GM19455 (cell line): Measurements from ENCODE around the gene DNAH8.
"Not testable (repeated sequence)": the region's sequence is repeated elsewhere in the genome, so short reads cannot be mapped to it uniquely, and the experiment has no call there.

Experiments used
- ATAC-seq: cut with Tn5 transposase; IDR thresholded peaks from one replicate; pipeline ENCODE4 v1.9.1; 2021; ENCODE audit not compliant: unreplicated experiment

DNAH8 gene

GRCh38 chr6:38897507-38897906 is 182.4 kb downstream of the DNAH8 start:
- ATAC-seq = no peak

- ATAC-seq = no peak
Measured at GRCh38 chr6:38901802-38902522, 186.9 kb downstream of the DNAH8 start.

GRCh38 chr6:38906582-38906981 is 191.5 kb downstream of the DNAH8 start:
- ATAC-seq = no peak

GRCh38 chr6:38907264-38907663 is 192.2 kb downstream of the DNAH8 start:
- ATAC-seq = no peak

GRCh38 chr6:38909015-38909730 is 194.1 kb downstream of the DNAH8 start:
- no peak for ATAC-seq

- ATAC-seq = no peak
Measured at GRCh38 chr6:38910207-38910606, 195.1 kb downstream of the DNAH8 start.

GRCh38 chr6:38912378-38912777 is 197.3 kb downstream of the DNAH8 start:
- no peak for ATAC-seq

GRCh38 chr6:38915205-38915925 is 200.3 kb downstream of the DNAH8 start:
- ATAC-seq = no peak

- not testable (repeated sequence) for ATAC-seq
Measured at GRCh38 chr6:38921540-38921939, 206.4 kb downstream of the DNAH8 start.

- no peak for ATAC-seq
Measured at GRCh38 chr6:38924791-38925509, 209.8 kb downstream of the DNAH8 start.

- ATAC-seq = no peak
Measured at GRCh38 chr6:38929560-38929959, 214.4 kb downstream of the DNAH8 start.

GRCh38 chr6:38933426-38933825 is 218.3 kb downstream of the DNAH8 start:
- no peak for ATAC-seq

- ATAC-seq = no peak
Measured at GRCh38 chr6:38935051-38935450, 219.9 kb downstream of the DNAH8 start.

- ATAC-seq = no peak
Measured at GRCh38 chr6:38937839-38938613, 222.9 kb downstream of the DNAH8 start.

GRCh38 chr6:38938741-38939140 is 223.6 kb downstream of the DNAH8 start:
- no peak for ATAC-seq

GRCh38 chr6:38942442-38942841 is 227.3 kb downstream of the DNAH8 start:
- ATAC-seq = no peak

- ATAC-seq = no peak
Measured at GRCh38 chr6:38942965-38943364, 227.9 kb downstream of the DNAH8 start.

- no peak for ATAC-seq
Measured at GRCh38 chr6:38943964-38944363, 228.9 kb downstream of the DNAH8 start.

- ATAC-seq = no peak
Measured at GRCh38 chr6:38944655-38945279, 229.7 kb downstream of the DNAH8 start.

- no peak for ATAC-seq
Measured at GRCh38 chr6:38955861-38956260, 240.8 kb downstream of the DNAH8 start.
